HG02571 (cell line): ENCODE results near the gene RGS3.
A peak's percentile ranks its signal among the peaks of the same experiment; 100 is the strongest.

Experiments used
- ATAC-seq: cut with Tn5 transposase; IDR thresholded peaks from one replicate; pipeline ENCODE4 v1.9.1; 2021; ENCODE audit warnings: mild to moderate bottlenecking, moderate library complexity; ENCODE audit not compliant: unreplicated experiment

Gene RGS3

GRCh38 chr9:113597390-113598241 is 134.1 kb downstream of the RGS3 start:
- ATAC-seq = no peak

GRCh38 chr9:113598451-113598850 is 134.9 kb downstream of the RGS3 start:
- ATAC-seq = no peak

- ATAC-seq = no peak
These were observed 135.4 kb downstream of the RGS3 start for GRCh38 chr9:113598883-113599282.

- no peak for ATAC-seq
These were observed 136.1 kb downstream of the RGS3 start for GRCh38 chr9:113599646-113600022.

GRCh38 chr9:113600023-113600823 is 136.7 kb downstream of the RGS3 start:
- ATAC-seq = no peak

GRCh38 chr9:113600871-113601614 is 137.5 kb downstream of the RGS3 start:
- ATAC-seq = no peak

- ATAC-seq = no peak
These were observed 138.1 kb downstream of the RGS3 start for GRCh38 chr9:113601656-113602055.

- peak; percentile 89 for ATAC-seq
These were observed 138.9 kb downstream of the RGS3 start for GRCh38 chr9:113602126-113603047.

GRCh38 chr9:113603048-113603375 is 139.5 kb downstream of the RGS3 start:
- ATAC-seq = no peak

GRCh38 chr9:113603773-113604172 is 140.2 kb downstream of the RGS3 start:
- no peak for ATAC-seq

- no peak for ATAC-seq
These were observed 140.9 kb downstream of the RGS3 start for GRCh38 chr9:113604393-113604792.

GRCh38 chr9:113606510-113606909 is 143.0 kb downstream of the RGS3 start:
- ATAC-seq = no peak

- no peak for ATAC-seq
These were observed 144.7 kb downstream of the RGS3 start for GRCh38 chr9:113608082-113608685.

GRCh38 chr9:113609562-113610318 is 146.2 kb downstream of the RGS3 start:
- no peak for ATAC-seq

- ATAC-seq = no peak
These were observed 148.1 kb downstream of the RGS3 start for GRCh38 chr9:113611461-113612215.

GRCh38 chr9:113612216-113612747 is 148.8 kb downstream of the RGS3 start:
- ATAC-seq = no peak

GRCh38 chr9:113612828-113613227 is 149.3 kb downstream of the RGS3 start:
- no peak for ATAC-seq

GRCh38 chr9:113613815-113614413 is 150.4 kb downstream of the RGS3 start:
- no peak for ATAC-seq
